Prostate gland (tissue), 2 donors: ENCODE measurements around the gene MEIOSIN.

Experiments
- CTCF ChIP-seq, 4 experiments: fragments of 200-600 bp in 2 of 4; fragments of 450-650 bp in 2 of 4; sonication (generic) in 2 of 4; IDR thresholded peaks; 1 replicate in 3 of 4; 2 replicates in 1 of 4; pipeline ENCODE4 v1.5.1; 2016 to 2019; ENCODE audit warnings: antibody characterized with exemption in 4 of 4, mild to moderate bottlenecking in 2 of 4, moderate library complexity in 2 of 4
- POLR2A ChIP-seq: fragments of 450-650 bp; IDR thresholded peaks from one replicate; pipeline ENCODE4 v1.6.1; 2016; ENCODE audit warnings: antibody characterized with exemption, mild to moderate bottlenecking
- POLR2AphosphoS5 ChIP-seq: sonication (generic); formaldehyde crosslinking; IDR thresholded peaks from one replicate; pipeline ENCODE4 v1.6.1; 2017; ENCODE audit warnings: antibody characterized with exemption

GRCh38 chr19:45701676-45702075 is 31.6 kb upstream of the MEIOSIN start:
- TF ChIP-seq CTCF (IDR thresholded peaks at IDR 0.05) (no peak), POLR2AphosphoS5 (no peak), POLR2A (no peak)
